HG03025 (cell line): ENCODE results near the gene SLC10A3.

ENCODE experiments used
- ATAC-seq: cut with Tn5 transposase; IDR thresholded peaks from one replicate; pipeline ENCODE4 v1.9.1; 2021; ENCODE audit warnings: mild to moderate bottlenecking, moderate library complexity; ENCODE audit not compliant: unreplicated experiment, low FRiP score

SLC10A3 gene

GRCh38 chrX:154467556-154467955 lies 22.9 kb downstream of the SLC10A3 start:
- no peak for ATAC-seq

GRCh38 chrX:154466907-154467306 lies 23.5 kb downstream of the SLC10A3 start:
- ATAC-seq: no peak

DNA sequence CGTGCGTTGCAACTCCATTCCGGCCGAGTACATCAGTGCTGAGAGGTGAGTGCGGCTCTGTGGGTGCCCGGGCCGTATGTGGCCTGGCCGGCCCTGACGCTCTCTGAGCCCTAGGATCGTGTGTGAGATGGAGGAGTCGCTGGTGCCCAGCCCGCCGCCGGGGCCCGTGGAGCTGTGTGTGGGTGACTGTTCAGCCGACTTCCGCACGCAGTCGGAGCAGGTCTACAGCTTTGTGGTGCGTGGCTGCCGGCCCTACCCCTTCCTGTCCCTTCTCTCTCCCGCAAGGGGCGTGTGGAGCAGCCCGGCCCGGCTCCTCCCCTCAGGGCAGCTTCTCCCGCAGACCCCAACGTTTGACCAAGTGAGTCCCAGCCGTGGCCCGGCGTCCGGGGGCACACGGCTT lies 24.4 kb downstream of the SLC10A3 start:
- no peak for ATAC-seq

- ATAC-seq: no peak
Measured at GRCh38 chrX:154465601-154466000, 24.8 kb downstream of the SLC10A3 start.

GRCh38 chrX:154464806-154465365 lies 25.5 kb downstream of the SLC10A3 start:
- ATAC-seq: no peak

DNA sequence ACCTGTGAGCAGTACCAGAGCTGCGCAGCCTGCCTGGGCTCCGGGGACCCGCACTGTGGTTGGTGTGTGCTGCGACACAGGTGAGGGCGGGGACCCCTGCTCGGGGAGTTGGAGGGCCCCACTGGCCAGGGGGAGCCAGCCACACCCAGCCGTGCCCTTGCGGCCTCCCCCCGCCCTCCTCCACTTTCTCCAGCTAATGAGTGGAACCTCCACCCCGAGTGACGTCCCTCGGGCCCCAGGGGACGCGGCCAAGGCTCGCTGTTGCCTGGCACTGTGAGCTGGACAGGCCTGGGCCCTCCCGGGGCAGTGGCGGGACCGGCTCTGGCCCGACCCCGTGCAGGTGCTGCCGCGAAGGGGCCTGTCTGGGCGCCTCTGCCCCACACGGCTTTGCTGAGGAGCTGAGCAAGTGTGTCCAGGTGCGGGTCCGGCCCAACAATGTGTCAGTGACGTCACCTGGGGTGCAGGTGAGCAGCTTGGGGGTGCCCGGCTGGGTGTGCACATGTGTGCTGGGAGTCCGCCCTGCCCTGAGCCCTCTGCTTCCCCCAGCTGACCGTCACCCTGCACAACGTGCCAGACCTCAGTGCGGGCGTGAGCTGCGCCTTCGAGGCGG lies 26.7 kb downstream of the SLC10A3 start:
- ATAC-seq: no peak

GRCh38 chrX:154462396-154462795 lies 28.0 kb downstream of the SLC10A3 start:
- ATAC-seq: no peak

DNA sequence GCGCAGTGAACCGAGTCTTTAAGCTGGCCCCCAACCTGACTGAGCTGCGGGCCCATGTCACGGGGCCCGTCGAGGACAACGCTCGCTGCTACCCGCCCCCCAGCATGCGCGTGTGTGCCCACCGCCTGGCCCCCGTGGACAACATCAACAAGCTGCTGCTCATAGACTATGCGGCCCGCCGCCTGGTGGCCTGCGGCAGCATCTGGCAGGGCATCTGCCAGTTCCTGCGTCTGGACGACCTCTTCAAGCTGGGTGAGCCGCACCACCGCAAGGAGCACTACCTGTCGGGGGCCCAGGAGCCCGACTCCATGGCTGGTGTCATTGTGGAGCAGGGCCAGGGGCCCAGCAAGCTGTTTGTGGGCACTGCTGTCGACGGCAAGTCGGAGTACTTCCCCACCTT lies 30.1 kb downstream of the SLC10A3 start:
- ATAC-seq: no peak

GRCh38 chrX:154459832-154460231 lies 30.6 kb downstream of the SLC10A3 start:
- no peak for ATAC-seq

GRCh38 chrX:154458954-154459778 lies 31.3 kb downstream of the SLC10A3 start:
- ATAC-seq: no peak

DNA sequence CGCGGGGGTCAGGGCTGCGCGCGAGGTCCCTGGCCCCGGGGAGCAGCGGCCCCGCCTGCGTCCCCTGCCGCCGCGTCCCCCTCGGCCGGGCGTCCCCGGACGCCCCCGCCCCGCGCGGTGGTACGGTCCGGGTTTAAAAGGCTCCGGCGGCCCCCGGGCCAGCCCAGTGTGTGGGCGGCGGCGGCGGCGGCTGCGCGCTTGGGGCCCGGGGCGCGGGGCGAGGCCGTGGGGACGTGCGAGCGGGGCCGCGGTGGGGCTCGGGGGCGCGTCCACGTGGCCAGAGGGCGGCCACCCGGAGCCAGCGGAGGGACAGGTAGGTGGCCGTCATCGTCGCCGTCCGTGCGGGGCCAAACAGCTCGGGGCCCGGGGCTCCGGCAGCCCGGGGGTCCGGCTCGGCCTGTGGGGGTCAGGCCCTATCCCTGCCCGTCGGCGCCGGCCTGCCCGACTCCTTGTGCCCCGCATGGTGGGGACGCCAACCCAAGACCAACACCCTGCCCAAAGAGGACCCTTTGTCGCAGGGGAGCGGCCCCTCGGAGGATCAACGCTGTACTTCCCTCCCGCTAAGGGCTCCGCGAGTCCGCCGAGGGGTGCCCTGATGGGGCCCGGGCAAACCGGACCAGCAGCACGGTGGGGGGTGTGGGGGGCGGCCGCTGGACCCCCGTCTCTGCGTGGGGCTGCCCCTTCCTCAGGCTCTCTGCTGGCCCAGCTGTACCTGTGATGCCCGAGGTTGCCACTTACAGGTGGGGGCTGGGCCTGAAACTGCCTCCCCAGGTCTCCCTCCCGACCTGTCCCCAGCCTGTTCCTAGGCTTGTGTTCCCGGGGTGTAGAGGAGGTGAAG lies 32.1 kb downstream of the SLC10A3 start, which contains the start of gene PLXNA3:
TSS of gene PLXNA3 (plus strand) at position 166 of the 838 bp plus-strand sequence. CDS start 1,903 bp downstream, outside the sequence.
- peak; percentile 46 for ATAC-seq

- peak; percentile 47 for ATAC-seq
Measured at GRCh38 chrX:154457491-154458115, 32.8 kb downstream of the SLC10A3 start.

DNA sequence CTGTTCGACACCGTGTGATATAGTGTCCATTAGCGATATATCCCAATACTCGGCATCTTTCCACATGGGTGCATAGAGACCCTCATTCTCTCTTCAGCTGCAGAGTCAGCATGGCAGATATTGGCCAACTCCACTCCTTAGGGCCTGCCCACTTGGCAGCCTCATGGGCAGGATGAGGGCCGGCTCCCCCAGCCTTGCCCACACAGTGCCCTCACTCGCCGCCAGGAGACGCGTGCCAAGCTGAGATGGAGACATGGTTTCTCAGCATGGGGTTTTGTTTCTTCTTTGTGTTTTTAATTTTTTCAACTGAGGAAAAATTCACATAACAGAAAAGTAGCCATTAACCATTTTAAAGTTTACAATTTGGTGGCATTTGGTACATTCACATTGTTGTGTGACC lies 37.6 kb downstream of the SLC10A3 start:
- ATAC-seq: no peak

- ATAC-seq: no peak
Measured at GRCh38 chrX:154450312-154450711, 40.1 kb downstream of the SLC10A3 start.

GRCh38 chrX:154449618-154450017 lies 40.8 kb downstream of the SLC10A3 start:
- ATAC-seq: no peak

GRCh38 chrX:154448484-154448883 lies 41.9 kb downstream of the SLC10A3 start:
- ATAC-seq: no peak

DNA sequence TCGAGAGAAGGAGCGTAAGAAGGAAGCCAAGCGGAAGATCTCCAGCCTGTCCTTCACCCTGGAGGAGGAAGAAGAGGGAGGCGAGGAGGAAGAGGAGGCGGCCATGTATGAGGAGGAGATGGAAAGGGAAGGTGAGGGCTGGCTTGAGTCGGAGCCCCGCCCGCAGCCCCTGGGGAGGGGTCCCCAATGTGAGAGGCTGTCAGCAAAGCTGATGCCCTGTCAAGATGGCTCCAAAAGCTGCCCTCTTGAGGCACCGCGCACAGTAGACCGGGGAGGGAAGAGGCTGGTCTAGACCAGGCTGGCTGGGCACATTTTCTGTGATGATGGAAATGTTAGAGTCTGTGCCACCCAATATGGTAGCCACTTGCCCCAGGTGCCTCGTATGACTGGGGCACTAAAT lies 44.0 kb downstream of the SLC10A3 start:
- no peak for ATAC-seq

DNA sequence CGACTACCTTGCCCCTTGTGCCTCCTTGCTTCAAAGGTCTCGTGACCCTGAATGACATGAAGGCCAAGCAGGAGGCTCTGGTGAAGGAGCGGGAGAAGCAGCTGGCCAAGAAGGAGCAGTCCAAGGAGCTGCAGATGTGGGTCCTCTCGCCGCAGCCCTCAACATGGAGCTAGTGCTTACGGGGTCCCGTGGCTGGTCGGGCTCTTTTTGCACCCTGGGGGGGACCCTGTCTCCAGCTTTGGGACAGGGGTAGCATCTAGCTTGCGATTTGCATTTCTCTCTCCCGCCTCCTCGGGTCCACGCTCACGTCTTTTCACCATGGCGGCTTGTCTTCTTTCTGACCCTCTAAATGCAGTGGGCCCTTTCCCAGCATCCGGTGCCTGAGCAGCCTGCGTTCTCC lies 44.7 kb downstream of the SLC10A3 start:
- ATAC-seq: no peak

DNA sequence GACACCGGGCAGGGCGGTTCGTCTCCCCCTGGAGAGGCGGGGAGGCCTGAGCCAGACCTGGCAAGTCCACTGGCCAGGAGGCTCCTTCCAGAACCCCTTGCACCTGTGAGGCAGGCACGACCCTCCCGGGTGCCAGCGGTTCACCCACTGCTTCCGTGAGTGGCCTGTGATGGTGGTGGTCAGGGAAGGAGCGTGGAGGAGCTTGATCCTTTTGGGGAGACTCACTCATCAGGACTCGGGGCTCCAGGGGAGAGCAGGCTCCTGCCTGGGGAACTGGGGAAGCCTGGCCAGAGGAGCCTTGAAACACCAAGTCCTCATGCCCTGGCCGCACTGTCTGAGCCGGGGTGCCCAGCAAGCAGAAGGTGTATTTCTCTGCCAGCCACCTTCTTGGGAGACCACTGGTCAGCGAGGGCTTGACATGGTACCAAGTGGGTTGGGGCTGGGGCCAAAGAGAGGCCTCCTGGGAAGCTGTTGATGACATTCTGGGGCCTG lies 45.6 kb downstream of the SLC10A3 start:
- ATAC-seq: no peak
